NCI-H226 (cell line): ENCODE data around the gene GUK1.
"Not testable (repeated sequence)": the region's sequence is repeated elsewhere in the genome, so short reads cannot be mapped to it uniquely, and the experiment has no call there.

Experiments used
- DNase-seq: peaks from one replicate; pipeline ENCODE4 v3.0.0-alpha.2; 2015

GUK1 gene

DNA sequence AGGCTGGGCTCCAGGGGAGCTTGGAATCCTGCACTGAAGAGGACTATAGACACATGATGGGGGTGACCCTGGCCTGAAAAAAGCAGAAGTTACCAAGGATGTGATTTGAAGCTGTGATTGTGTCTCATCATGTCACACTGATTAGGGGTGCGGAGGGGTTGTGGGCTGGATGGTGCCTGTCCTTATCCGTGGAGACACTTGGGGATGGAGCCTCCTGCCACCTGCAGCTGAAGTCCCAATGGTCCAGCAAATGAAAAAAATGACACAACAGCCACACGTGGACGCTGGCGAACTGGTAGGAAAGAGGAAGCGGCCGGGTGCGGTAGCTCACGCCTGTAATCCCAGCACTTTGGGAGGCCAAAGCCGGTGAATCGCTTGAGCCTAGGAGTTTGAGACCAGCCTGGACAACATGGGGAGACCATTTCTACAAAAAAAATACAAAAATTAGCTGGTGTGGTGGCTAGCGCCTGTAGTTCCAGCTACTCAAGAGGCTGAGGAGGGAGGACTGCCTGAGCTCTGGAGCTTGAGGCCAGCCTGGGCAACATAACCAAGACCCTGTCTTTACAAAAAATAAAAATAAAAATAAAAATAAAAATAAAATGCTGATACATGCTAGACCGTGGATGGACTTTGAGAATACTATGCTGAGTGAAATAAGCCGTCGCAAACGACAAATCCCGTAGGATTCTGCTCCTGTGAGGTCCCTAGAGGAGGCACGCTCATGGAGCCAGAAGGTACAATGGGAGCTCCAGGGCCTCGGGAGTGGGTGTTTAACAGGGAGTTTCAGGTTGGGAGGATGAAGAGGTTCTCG, 24.7 kb downstream of the GUK1 start:
- no peak for DNase-seq

DNA sequence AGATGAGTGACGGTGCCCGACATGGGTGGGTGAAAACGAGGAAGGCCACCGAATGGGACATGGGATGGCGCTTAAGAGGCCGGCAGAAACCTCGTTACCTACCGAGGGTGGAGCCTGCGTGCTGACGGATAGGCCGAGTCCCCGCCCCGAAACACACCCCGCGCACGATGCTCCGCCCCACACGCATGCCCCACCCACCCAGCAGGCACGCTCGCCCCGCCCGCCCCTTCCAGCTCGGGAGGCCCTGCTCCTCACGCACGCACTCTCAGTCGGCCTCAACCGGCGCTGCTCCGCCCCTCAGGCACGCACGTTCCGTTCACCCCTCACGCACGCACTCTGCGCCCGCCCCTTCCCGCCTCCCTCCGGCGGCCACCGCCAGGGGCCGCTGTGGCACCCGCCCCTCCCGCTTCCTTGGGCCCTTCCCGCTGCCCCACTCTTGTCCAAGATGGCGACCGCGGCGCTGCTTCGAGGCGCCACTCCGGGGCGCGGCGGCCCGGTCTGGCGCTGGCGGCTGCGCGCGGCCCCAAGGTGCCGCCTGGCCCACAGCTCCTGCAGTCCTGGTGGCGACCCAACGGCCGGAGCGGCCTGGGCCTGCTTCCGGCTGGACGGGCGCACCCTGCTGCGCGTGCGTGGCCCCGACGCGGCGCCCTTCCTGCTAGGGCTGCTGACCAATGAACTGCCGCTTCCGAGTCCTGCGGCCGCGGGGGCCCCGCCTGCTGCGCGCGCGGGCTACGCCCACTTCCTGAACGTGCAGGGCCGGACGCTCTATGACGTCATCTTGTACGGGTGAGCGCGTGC, 25.5 kb downstream of the GUK1 start, which contains the start of gene IBA57:
TSS of gene IBA57 (plus strand) at position 433 of the 798 bp plus-strand sequence. CDS start at position 446, 13 bp downstream.
- peak; percentile 82 for DNase-seq

DNA sequence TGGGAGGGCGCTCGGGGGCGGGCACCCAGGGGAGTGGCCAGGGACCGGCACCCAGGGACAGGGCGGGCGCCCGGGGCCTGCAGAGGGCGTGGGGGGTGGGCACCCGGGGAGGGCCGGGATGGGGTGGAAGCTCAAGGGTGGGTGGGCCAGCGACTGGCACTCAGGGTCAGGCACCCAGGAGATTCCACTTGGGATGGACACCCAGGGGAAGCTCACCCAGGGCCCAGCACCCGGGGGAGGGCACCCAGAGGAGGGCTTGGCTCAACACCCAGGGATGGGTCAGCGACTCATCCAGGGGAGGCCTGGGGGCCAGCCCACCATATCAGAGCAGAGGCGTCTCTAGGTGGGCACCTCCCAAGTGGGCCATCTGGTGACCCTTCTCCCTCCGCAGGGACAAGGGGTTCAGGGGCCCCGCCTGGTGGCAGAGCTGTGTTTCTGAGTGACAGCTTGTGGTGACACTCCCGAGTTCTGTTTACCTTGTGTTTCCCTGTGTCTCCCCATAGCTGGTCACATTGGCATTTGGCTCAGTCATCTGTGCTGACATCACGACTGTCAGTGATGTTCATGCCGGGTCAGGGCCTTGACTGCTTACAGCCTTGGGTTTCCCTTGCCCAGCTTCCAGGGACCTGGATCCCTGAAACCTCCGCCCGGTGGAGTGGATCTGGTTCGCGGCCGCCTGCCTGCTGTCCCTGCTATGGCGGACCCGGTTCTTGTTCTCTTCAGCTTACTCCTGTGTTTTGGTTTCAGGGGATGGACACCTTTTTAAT, 26.3 kb downstream of the GUK1 start:
- DNase-seq: peak; percentile 12

DNA sequence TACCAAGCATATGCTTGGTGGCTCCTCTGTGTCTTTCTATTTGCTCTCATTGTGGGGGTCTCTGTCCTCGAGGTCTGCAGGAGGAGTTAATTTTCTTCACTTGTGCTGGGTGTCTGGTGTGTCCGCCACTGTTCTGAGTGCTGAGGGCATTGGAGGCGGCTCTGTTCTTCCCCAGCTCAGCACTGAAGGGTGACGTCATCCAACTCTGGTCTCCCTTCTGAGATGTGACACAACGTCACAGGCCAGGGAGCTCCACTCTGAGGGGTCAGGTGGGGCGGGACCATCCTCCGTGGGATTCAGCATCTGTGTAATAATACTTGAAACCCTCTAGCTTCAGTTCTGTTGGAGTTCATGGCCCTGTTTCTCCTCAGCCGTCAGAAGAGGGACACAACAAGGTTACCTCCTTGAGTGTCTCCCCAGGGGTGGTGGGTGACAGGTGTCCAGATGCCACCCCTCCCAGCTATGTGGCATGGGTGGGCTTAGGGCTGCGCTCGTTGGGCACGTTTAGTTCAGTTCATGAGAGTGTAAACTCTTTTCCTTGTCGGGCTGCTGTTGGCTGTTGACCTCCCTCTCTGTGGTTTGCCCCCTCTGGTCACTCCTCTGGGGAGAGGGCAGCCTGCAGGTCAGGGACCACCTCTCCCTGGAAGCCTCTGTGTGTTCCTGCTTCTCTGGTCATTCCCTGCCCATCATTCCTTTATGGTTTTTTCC, 28.6 kb downstream of the GUK1 start:
- no peak for DNase-seq

DNA sequence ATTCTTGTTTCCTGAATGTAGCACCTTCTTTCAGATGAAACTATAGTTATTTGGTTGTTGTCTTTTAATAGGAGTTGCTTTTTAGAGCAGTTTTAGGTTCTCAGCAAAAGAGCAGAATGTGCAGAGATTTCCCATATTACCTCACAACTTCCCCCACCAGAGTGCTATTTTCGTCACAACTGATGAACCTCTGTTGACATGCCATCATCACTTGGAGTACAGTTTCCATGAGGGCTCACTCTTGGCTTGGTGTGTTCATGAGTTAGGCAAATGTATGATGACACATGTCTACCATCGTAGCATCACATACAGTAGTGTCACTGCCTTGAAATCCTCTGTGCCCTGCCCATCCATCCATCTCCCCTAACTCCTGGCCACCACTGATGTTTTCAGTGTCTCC, 29.3 kb downstream of the GUK1 start:
- no peak for DNase-seq

DNA sequence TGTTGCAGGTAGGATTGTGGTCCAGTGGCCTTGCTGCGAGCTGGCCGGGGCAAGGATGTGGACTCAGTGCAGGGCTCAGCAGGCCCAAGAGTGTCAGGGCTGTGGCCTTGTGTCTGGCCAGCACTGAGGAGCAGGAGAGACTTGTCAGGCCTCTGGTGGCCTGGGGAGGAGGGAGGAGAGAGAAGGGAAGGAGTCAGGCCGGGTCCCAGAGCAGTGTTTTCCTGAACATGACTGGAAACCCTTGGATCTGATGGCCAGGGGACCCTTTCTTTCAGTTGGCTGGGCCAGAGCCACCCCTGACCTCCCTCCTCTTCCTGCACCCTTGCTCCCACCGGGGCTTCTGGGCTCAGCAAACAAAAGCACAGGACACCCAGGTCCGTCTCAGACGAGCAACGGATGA, 30.6 kb downstream of the GUK1 start:
- no peak for DNase-seq

DNA sequence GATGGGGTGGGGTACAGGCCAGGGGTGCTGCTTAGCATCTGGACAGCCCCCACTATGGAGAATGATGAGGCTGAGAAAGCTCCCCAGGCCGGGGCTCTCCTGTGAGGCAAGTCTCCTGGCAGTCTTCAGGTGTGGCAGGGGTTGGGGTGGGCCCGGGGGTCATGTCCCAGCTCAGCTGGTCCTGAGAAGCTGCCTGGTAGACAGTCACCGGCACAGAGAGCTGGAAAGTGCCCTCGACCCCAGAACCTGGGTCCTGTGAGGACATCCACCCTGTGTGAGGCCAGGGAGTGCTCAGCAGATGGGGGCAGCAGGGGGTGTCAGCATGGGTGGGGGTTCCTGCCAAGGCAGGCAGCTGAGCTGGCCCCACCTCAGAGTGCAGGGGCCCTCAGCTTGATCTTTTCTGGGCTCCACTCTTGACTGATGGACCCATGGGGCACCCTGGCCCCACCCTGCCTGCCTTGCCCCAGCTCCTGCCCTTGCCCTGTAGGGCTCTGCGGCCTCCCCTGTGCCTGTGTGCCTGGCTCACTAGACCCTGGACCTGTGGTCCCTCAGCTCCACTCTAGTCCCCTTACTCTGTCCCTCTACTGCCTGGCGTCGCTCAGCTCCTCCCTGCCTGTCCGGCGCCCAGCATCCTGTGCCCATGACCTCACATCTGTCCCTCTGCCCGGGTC, 31.3 kb downstream of the GUK1 start:
- DNase-seq: no peak

DNA sequence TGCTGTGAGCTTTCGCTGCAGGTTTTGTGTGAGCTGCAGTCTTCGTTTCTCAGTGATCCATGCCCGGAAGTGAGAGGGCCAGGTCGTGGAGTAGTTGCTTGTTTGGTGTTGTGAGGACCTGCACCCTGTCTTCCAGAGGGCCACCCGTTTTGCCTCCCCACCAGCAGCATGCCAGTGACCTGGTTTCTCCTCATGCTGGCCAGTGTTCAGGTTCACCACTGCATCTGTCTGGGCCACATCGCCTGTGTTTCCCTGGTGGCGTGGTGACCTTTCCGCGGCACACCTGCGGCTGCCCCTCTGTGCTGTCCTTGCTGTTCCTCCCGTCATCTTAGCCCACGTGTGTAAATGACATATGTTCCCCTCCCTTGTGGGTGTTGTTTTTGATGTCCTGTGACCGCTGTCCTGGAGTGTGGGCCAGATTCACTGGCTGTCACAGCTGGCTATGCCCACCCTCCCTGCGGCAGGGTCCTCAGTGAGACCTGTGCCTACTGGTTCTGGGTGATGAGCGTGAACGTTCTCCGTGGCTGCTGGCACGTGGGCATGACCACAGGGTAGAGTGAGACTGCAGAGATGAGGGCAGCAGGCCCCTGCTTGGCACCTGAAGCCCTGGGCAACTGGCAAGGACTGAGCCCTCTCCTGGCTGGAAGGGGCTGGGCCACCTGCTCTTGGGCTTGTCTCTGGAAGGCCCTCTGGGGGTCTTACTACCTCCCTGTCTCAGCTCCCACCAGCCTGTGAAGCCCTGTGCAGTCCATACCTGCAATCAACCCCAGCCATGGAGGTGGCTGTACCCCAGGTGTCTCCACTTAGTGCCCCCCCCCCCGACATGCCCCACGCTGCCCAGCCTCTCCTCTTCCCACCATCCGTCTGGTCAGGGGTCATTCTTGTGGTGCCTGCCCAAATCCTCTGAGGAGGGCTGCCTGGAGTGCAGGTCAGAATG, 32.8 kb downstream of the GUK1 start:
- no peak for DNase-seq

DNA sequence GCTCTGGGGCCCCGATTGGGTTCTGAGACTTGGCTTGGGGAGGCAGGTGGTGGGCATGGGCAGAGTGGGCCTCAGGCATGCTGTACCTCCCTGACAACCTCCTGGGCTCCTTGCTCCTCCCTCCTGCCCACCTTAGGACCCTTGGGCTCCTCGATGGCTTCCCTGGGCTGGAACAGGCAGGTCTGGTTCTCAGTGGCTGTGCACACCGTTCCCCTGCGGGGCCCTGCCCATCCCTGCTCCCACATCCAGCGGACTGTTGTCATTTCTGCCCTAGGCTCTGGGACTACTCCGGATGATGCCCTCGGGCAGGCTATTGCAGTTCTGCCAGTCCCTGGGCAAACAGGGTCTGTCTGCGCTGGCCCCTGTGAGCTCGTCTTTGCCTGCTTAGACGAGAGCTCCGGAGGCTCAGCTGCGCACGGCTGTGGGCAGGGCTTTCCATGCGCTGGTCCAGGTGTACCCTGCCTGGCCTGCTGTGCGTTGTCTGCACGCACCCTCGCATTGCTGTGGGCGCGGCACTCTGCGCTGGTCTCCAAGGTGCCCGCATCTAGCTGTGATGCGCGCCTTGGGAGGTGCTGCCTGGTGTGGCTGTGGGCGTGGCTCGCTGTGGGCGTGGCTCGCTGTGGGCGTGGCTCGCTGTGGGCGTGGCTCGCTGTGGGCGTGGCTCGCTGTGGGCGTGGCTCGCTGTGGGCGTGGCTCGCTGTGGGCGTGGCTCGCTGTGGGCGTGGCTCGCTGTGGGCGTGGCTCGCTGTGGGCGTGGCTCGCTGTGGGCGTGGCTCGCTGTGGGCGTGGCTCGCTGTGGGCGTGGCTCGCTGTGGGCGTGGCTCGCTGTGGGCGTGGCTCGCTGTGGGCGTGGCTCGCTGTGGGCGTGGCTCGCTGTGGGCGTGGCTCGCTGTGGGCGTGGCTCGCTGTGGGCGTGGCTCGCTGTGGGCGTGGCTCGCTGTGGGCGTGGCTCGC, 33.7 kb downstream of the GUK1 start:
- DNase-seq: not testable (repeated sequence)

DNA sequence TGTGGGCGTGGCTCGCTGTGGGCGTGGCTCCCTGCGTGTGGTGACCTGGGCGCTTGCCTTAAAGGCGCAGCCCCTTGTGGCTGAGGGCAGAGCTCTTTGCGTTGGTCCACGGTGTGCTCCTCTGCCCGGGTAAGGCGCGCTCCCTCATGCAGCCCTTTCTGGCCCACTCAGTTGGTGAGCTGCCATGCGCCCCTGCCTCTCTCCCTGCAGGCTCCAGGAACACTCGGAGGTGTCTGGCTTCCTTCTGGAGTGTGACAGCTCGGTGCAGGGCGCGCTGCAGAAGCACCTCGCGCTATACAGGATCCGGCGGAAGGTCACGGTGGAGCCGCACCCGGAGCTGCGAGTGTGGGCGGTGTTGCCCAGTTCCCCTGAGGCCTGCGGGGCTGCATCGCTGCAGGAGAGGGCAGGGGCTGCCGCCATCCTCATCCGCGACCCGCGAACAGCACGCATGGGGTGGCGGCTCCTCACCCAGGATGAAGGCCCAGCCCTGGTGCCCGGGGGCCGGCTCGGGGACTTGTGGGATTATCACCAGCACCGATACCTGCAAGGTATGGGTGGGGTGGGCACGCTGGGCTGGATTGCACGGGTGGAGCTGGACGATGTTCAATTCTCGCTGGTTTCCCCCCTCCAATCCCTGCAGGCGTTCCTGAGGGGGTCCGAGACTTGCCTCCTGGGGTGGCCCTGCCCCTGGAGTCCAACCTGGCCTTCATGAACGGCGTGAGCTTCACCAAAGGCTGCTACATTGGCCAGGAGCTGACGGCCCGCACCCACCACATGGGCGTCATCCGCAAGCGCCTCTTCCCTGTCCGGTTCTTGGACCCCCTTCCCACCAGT, 34.6 kb downstream of the GUK1 start:
- DNase-seq: no peak

DNA sequence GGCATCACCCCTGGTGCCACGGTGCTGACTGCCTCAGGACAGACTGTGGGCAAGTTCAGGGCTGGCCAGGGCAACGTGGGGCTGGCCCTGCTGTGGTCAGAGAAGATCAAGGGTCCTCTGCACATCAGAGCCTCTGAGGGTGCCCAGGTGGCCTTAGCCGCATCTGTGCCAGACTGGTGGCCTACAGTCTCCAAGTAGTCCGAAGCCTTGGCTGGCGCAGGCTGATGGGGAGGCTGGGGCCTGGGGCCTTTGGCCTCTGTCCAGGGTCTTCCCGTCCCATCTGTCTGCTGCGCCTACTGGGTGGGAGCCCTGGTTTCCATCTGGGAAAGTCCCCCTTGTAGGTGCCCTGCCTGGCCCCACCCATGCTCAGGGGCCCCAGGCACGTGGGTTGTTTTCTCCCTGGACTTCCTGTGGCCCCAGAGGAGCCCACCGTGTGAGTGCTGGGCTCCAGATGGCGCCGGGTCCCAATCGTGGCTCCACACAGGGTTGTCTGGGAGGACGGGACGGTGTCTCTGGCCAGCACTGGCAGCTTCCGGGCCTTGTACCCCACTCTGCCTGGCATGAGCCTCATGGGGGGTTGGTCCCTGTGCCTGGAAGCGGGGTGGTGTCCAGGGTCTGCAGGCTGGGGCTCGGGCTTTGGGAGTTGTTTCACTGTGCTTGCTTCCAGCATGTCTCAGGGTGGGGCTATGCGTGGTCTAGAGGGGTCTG, 35.4 kb downstream of the GUK1 start:
- no peak for DNase-seq

DNA sequence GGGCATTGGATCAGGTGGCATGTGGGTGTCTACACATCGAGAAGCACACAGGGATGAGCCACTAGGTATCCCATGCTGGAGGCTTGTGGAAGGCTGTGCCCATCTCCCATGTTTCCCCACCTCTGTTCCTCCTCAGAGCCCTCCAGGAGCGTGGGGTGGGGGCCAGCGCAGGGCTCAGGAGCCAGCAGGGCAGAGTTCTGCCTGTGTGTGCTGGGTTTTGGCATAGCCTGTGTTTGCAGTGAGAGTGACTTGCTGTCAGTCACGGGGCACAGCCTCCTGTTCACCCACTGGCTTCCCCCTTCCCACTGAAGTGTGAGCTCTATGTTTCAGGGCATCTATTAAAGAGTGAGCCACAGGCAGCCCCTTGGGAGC, 35.9 kb downstream of the GUK1 start:
- no peak for DNase-seq

DNA sequence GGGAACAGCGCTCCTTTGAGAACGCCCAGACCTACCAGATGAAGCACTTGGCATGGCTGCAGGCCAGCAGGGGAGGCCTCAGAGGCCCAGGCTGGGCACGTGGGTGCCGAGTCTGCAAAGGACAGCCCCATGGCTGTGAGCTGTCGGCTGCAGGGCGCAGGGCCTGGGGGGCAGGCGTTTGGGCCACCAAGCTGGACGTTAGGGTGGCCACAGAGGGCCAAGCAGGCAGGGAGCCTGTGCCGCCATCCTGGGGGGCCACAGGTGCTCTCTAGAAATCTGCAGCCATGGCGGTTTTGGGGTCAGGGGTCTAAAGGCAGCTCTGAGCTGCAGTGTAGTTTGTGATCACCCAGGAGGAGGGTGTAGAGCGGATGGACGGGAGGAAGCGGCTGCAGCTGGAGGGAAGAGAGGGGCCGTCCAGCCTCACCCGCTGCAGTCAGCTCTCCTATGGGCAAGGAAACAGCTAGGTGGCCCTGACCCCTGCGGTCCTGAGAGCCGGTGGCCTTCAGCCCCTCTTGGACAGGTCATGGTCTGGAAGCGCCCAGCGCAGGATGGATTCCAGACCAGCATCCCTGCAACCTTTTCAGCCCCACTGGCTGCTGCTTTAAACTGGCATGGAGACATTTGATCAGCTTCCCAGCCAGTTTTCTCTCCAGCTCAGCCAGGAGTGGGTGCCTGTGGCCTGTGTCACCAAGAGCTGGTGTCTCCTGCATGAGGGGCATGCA, 36.5 kb downstream of the GUK1 start:
- DNase-seq: no peak

DNA sequence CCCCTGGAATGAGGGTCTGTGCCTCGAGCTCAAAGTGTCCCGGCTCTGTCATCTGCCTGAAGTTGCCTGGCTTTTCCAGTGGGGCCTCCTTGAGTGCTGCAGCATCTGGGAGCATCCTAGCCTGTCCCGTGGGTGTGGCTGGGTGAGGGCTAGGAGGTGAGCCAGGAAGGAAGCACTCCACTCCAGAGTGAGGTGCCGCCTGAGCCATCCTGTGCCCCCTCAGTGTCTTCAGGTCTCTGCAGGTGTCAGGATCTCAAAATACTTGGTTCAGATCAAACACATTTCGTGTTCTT, 37.0 kb downstream of the GUK1 start:
- DNase-seq: no peak

DNA sequence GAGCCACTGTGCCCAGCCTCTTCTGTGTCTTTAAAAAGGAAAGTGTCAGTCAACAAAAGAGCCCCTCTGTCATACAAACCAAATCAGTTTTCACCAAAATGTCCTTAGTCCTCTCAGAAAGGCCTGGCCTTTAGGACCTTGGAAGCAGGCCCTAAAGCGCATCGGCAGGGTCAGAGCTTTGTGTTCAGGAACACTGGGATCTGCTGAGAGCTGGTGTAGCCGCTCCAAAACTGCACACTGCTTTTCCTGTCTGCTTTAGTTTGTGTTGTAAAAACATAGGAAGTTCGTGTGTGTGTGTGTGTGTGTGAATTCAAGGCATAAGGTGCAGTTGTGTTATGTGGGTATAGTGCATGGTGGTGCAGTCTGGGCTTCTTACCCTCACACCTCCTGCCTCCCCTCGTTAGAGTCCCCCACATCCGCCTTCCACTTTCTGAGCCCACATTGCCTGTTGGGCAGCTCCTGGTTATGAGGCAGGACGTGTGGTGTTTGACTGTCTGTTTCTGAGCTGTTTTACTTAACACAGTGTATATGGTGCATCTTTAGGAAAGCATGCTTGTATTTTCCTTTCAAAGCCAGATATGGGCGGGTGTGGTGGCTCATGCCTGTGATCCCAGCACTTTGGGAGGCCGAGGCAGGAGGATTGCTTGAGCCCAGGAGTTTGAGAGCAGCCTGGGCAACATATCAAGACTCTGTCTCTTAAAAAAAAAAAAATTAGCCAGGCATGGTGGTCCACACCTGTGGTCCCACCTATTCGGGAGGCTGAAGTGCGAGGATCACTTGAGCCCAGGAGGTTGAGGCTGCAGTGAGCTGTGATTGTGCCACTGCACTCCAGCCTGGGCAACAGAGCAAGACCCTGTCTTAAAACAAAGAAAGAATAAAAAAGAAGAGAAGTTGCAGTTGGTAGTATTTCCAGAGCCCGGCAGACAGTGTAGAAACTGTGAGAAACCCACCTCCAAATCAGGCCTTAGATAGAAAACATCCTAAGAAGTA, 37.9 kb downstream of the GUK1 start:
- DNase-seq: no peak
